Neural crest cell (in vitro differentiated cells): ENCODE results near the gene MACROH2A1. TPM values are rescaled to one million over a fixed set of nuclear protein-coding genes. Genes with fewer than 3 reads are reported as not detected.

Experiments used
- DNase-seq: peaks from one replicate; pipeline ENCODE4 v3.0.0; 2021; ENCODE audit warnings: low read depth, mixed read lengths, low spot score
- H3K27ac Mint-ChIP-seq: one replicate; pipeline ENCODE4 v1.8.0; 2021; ENCODE audit warnings: mild to moderate bottlenecking, mixed read lengths; ENCODE audit not compliant: unreplicated experiment
- H3K27me3 Mint-ChIP-seq: 2 replicates; pipeline ENCODE4 v1.8.0; 2021; ENCODE audit warnings: low read depth, mild to moderate bottlenecking, mixed read lengths
- H3K36me3 Mint-ChIP-seq: 2 replicates; pipeline ENCODE4 v1.8.0; 2021; ENCODE audit warnings: low read depth, mild to moderate bottlenecking, mixed read lengths
- H3K4me1 Mint-ChIP-seq: 2 replicates; pipeline ENCODE4 v1.8.0; 2021; ENCODE audit warnings: mixed read lengths
- H3K4me3 Mint-ChIP-seq: one replicate; pipeline ENCODE4 v1.8.0; 2021; ENCODE audit warnings: mild to moderate bottlenecking, mixed read lengths
- H3K9me3 Mint-ChIP-seq: 2 replicates; pipeline ENCODE4 v1.8.0; 2021; ENCODE audit warnings: mixed read lengths
- total RNA-seq: library from RNA; stranded (reverse); gene quantifications from 2 replicates; pipeline ENCODE4 v1.2.1, GENCODE V29; 2021
- TF ChIP-seq, protein P1 (sequence below): fragments of 200-600 bp; sonication (generic); conservative IDR thresholded peaks from 2 replicates; pipeline ENCODE4 v1.5.0; 2021; ENCODE audit warnings: antibody characterized with exemption, mild to moderate bottlenecking

MACROH2A1 gene
- total RNA-seq, 1 donor from 2014 or later, result 339 TPM

DNA sequence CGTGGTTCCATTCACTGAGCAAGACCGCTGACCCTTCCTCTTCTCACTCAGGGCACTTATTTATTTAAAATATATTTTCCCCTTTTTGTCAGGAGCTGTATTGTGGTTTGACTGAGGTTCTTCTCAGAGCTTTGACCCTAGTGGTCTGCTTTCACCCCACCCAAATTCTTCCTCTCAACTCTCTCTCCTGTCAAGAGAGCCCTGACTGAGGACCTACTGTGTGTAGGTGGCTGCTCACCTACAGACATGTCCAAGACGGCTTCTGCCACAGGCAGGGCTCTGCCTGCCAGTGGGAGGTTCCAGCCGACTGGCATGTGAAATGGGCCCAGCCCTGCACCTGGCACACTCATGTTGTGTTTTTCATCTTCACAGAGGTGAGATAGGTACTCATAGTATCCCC lies 42.9 kb upstream of the MACROH2A1 start:
- H3K4me3 Mint-ChIP-seq, result no peak overlapping the region
- H3K36me3 Mint-ChIP-seq, result no peaks in the 10 kb centered on the region
- H3K9me3 Mint-ChIP-seq, result no peaks in the 10 kb centered on the region
- no peaks in the 10 kb centered on the region for H3K27me3 Mint-ChIP-seq
- peaks cover 3% of the 10 kb centered on the region for H3K4me1 Mint-ChIP-seq
- H3K27ac Mint-ChIP-seq, result no peak overlapping the region
- no peak for DNase-seq
- TF ChIP-seq, protein P1, sequence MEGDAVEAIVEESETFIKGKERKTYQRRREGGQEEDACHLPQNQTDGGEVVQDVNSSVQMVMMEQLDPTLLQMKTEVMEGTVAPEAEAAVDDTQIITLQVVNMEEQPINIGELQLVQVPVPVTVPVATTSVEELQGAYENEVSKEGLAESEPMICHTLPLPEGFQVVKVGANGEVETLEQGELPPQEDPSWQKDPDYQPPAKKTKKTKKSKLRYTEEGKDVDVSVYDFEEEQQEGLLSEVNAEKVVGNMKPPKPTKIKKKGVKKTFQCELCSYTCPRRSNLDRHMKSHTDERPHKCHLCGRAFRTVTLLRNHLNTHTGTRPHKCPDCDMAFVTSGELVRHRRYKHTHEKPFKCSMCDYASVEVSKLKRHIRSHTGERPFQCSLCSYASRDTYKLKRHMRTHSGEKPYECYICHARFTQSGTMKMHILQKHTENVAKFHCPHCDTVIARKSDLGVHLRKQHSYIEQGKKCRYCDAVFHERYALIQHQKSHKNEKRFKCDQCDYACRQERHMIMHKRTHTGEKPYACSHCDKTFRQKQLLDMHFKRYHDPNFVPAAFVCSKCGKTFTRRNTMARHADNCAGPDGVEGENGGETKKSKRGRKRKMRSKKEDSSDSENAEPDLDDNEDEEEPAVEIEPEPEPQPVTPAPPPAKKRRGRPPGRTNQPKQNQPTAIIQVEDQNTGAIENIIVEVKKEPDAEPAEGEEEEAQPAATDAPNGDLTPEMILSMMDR, result no peak

- Mint-ChIP-seq H3K27me3 (no peaks in the 10 kb centered on the region), H3K4me1 (peaks cover 3% of the 10 kb centered on the region), H3K27ac (no peak overlapping the region), H3K9me3 (no peaks in the 10 kb centered on the region), H3K4me3 (no peak overlapping the region), H3K36me3 (no peaks in the 10 kb centered on the region)
- no peak for DNase-seq
- TF ChIP-seq, protein P1, result no peak
Measured at GRCh38 chr5:135441350-135441831, 42.4 kb upstream of the MACROH2A1 start.

DNA sequence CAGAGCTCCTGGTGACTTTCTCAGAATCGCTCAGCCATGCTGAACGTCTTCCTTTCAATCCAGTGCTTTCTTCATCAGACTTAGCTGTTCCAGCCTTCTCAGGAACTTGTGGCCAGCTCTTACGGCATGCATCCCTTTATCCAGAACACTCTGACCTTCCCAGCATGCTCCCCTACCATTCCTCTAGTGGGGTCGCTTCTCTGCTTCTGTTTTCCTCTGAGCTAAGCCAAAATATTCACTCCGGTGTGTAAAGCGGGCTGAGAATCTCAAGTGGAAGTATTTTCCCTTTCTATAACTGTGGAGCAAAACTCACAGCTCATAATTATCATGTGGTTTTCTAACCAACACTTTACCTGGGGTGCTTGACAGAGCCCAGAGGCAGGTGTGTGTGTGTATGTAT lies 41.9 kb upstream of the MACROH2A1 start:
- no peaks in the 10 kb centered on the region for H3K27me3 Mint-ChIP-seq
- no peaks in the 10 kb centered on the region for H3K36me3 Mint-ChIP-seq
- H3K27ac Mint-ChIP-seq, result no peak overlapping the region
- peaks cover 3% of the 10 kb centered on the region for H3K4me1 Mint-ChIP-seq
- DNase-seq, result no peak
- no peaks in the 10 kb centered on the region for H3K9me3 Mint-ChIP-seq
- TF ChIP-seq, protein P1, result no peak
- no peak overlapping the region for H3K4me3 Mint-ChIP-seq

GRCh38 chr5:135439231-135440205 lies 40.5 kb upstream of the MACROH2A1 start:
- Mint-ChIP-seq H3K9me3 (no peaks in the 10 kb centered on the region), H3K4me1 (peaks cover 3% of the 10 kb centered on the region), H3K36me3 (no peaks in the 10 kb centered on the region), H3K27me3 (no peaks in the 10 kb centered on the region), H3K4me3 (no peak overlapping the region), H3K27ac (no peak overlapping the region)
- no peak for DNase-seq
- TF ChIP-seq, protein P1, result no peak

GRCh38 chr5:135438636-135439221 lies 39.7 kb upstream of the MACROH2A1 start:
- no peak for DNase-seq
- no peak overlapping the region for H3K4me3 Mint-ChIP-seq
- TF ChIP-seq, protein P1, result no peak

More at GRCh38 chr5:135438636-135439221, 39.7 kb upstream of the MACROH2A1 start:
- H3K36me3 Mint-ChIP-seq, result no peaks in the 10 kb centered on the region
- peaks cover 3% of the 10 kb centered on the region for H3K4me1 Mint-ChIP-seq
- no peaks in the 10 kb centered on the region for H3K9me3 Mint-ChIP-seq
- no peak overlapping the region for H3K27ac Mint-ChIP-seq
- H3K27me3 Mint-ChIP-seq, result no peaks in the 10 kb centered on the region
